Astrocyte of the spinal cord (primary cell): Measurements from ENCODE around the gene GNAS.

Experiments
- DNase-seq: peaks from one replicate; pipeline ENCODE4 v3.0.0; 2011; ENCODE audit warnings: low read depth, low spot score
- H3K4me3 ChIP-seq: 2 replicates; pipeline ENCODE4 v1.5.1; 2011; ENCODE audit warnings: low read depth, mild to moderate bottlenecking, low read length, moderate library complexity
- in situ Hi-C: cut with HindIII; loops from 2 replicates; pipeline ENCODE4 v1.10.0; 2017; ENCODE audit warnings: low sequenced_read_pairs
- TF ChIP-seq, protein P1 (sequence below): IDR thresholded peaks from 2 replicates; pipeline ENCODE4 v1.5.1; 2012; ENCODE audit warnings: low read depth, mild to moderate bottlenecking, low read length, inconsistent platforms

Gene GNAS

DNA sequence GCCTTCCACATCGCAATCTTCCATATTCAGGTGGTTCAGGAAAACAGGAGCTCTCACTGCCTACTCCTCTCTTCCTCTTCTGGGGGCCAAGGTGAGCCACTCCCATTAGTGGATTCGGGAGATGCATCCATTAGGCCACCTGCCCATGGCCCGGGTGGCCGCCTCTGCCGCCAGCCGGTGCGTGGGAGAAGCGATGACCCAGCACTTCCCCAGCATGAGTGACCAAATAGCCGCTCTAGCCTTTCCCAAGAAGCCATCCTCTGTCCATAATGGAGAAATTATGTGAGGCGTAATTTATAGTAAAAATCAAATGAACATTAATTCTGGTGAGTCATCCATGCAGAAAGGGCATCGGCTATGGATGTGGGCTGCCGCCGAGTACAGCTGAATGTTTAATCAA lies 41.2 kb upstream of the GNAS start:
- TF ChIP-seq, protein P1, sequence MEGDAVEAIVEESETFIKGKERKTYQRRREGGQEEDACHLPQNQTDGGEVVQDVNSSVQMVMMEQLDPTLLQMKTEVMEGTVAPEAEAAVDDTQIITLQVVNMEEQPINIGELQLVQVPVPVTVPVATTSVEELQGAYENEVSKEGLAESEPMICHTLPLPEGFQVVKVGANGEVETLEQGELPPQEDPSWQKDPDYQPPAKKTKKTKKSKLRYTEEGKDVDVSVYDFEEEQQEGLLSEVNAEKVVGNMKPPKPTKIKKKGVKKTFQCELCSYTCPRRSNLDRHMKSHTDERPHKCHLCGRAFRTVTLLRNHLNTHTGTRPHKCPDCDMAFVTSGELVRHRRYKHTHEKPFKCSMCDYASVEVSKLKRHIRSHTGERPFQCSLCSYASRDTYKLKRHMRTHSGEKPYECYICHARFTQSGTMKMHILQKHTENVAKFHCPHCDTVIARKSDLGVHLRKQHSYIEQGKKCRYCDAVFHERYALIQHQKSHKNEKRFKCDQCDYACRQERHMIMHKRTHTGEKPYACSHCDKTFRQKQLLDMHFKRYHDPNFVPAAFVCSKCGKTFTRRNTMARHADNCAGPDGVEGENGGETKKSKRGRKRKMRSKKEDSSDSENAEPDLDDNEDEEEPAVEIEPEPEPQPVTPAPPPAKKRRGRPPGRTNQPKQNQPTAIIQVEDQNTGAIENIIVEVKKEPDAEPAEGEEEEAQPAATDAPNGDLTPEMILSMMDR: no peak
- no peak for DNase-seq
- H3K4me3 ChIP-seq: no peak overlapping the region
- in situ Hi-C loops: no loop called here

DNA sequence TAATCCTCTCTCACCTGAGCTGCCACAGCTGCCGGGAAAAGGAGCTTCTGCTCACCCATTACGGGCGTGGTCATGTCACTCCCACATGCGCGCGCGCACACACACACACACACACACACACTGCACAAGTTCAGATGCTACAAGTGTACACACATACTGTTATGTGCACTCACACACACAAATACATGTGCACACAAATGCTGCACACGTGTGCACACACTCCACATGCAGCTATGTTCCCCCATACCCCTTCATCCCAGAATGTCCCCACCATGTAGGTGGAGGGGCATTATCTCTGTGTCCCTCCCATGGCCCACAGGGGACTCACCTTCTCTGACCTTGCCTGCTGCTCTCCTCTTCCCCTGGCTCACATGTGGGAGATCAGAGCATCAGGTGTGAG lies 39.1 kb upstream of the GNAS start:
- no peak overlapping the region for H3K4me3 ChIP-seq
- in situ Hi-C loops: no loop called here
- no peak for DNase-seq
- TF ChIP-seq, protein P1: no peak

DNA sequence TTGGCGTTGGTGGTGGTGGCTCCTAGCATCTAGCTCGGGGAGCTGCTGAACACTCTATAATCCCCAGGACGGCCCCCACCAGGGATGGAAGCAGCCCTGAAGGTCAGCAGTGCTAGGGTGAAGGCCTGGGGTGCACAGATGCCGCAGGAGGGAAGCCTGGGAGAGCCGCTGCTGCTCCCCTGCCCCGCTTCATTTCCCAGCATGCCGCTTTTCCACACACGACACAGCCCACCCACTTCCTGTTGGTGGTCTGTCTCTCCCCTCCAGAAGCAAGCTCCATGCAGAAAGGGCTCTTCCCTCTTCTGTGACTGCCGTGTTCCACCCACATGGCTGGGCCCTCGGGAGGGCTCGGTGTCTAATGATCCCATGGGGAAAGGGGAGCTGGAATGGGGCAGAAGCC lies 37.1 kb upstream of the GNAS start:
- TF ChIP-seq, protein P1: no peak
- in situ Hi-C loops: no loop called here
- no peak overlapping the region for H3K4me3 ChIP-seq
- no peak for DNase-seq

DNA sequence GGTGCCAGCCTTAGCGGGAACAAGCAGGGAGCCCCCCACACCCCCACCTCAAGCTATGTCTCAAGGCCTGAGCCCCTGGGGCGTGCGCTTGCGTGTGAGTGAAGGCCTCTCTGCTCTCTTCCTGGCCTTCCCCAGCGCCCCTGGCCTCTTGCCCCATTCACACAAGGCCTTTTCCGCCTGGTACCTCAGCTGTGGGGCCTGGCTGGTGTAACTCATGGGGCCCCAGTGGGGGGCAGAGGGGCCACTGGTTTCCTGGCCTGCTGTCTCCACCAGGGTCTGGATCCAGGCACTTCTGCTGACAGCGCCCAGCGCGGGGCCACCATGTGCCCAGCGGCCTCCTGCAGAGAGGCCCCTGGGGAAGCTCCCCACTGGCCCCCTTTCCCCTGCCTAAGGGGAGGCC lies 36.5 kb upstream of the GNAS start:
- TF ChIP-seq, protein P1: no peak
- DNase-seq: no peak
- in situ Hi-C loops: no loop called here
- no peak overlapping the region for H3K4me3 ChIP-seq

DNA sequence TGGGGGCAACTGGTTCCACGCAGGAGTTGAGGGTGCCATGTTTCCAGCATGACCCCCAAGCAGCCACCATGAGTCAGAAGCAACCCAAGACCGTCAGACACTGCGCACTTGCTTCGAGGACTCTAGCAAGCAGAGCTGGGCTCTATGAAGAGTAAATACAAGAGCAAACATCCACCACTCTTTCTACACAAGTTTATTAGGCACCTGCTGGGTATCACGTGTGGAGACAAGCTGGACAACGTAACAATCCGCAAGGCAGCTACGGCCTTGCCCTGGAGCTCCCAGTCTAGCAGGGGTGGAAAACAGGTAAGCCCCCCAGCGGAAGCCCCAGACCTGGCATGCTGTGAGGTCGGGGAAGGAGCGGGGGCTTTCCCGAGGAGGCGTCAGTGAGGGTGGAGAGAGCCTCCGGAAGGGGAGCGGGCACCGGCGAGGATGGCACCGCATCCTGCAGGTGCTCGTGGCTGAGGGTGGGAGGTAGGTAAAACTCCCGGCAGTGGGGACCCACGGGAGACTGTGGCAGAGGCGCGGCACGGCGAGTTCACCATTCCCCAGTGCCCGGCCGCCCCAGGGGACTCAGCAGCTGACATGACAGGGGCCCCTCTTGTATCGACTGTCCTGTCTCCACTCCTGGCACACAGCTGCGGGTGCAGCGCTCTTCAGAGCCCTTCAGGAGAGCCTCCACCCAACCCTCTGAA lies 35.4 kb upstream of the GNAS start:
- in situ Hi-C loops: no loop called here
- no peak overlapping the region for H3K4me3 ChIP-seq
- no peak for DNase-seq
- TF ChIP-seq, protein P1: no peak

DNA sequence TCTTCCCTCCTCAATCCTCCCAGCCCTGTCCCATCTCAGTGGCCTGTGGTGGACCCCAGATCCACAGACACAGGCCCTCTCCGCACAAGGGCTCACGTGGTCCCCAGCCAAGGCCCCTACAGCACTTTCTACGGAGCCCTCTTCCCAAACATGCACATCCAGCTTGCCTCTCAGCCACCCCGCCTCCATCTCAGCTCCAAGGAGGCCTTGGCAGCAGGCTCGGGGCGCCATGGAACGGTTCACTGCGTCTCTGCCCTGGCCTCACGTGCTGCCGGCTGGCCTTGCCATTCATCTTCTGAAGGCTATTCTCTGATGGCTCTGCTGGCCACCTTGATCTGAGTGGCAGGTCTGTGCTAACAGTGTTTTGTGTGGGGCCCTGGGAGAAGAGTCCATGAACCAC lies 34.8 kb upstream of the GNAS start:
- TF ChIP-seq, protein P1: no peak
- no peak overlapping the region for H3K4me3 ChIP-seq
- in situ Hi-C loops: no loop called here

More for the DNA sequence above, 34.8 kb upstream of the GNAS start:
- no peak for DNase-seq
